Fibroblast of mammary gland (primary cell): ENCODE data around the gene RHOU.

Experiments used
- DNase-seq: peaks from one replicate; pipeline ENCODE4 v3.0.0-alpha.2; 2010; ENCODE audit warnings: low read depth
- H3K4me3 ChIP-seq: 2 replicates; pipeline ENCODE4 v1.5.1; 2011; ENCODE audit warnings: low read depth, mild to moderate bottlenecking, low read length, moderate library complexity; ENCODE audit not compliant: control insufficient read depth
- TF ChIP-seq, protein P1 (sequence below): conservative IDR thresholded peaks from 2 replicates; pipeline ENCODE4 v1.5.1; 2011; ENCODE audit warnings: low read depth, low read length, inconsistent platforms; ENCODE audit not compliant: control insufficient read depth, insufficient read depth

Gene RHOU

DNA sequence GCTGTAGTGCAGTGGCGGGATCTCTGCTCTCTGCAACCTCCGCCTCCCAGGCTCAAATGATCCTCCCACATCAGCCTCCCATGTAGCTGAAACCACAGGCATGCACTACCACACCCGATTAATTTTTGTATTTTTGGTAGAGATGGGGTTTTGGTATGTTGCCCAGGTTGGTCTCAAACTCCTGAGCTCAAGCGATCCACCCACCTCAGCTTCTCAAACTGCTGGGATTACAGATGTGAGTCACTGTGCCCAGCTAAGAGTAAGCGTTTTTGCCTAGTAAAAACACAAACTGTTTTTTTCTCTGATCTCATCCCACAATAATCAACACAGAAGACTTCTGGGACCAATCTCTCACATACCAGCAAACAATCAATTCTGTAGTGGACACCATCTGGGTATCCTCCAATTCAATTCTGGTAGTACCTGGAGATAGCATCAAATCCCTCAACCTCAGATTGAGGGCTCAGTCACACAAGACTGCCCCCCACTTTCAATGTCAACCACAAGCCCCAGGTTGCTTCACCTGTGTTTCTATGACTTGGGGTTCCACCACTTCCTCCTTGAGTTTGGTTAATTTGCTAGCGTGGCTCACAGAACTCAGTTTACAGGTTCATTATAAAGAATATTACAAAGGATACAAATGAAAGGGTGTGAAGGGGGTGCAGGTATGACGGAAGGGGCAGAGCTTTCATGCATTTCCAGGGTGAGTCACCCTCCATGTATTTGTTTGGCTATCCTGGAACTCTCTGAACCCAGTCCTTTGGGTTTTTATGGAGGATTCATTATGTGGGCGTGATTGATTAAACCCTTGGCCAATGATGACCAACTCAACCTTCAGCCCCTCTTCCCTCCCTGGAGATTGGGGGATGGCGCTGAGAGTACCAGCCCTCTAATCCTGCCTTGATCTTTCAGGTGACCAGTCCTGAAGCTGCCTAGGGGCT lies 40.0 kb upstream of the RHOU start:
- no peak overlapping the region for H3K4me3 ChIP-seq
- peak; percentile 37 for DNase-seq
- TF ChIP-seq, protein P1, sequence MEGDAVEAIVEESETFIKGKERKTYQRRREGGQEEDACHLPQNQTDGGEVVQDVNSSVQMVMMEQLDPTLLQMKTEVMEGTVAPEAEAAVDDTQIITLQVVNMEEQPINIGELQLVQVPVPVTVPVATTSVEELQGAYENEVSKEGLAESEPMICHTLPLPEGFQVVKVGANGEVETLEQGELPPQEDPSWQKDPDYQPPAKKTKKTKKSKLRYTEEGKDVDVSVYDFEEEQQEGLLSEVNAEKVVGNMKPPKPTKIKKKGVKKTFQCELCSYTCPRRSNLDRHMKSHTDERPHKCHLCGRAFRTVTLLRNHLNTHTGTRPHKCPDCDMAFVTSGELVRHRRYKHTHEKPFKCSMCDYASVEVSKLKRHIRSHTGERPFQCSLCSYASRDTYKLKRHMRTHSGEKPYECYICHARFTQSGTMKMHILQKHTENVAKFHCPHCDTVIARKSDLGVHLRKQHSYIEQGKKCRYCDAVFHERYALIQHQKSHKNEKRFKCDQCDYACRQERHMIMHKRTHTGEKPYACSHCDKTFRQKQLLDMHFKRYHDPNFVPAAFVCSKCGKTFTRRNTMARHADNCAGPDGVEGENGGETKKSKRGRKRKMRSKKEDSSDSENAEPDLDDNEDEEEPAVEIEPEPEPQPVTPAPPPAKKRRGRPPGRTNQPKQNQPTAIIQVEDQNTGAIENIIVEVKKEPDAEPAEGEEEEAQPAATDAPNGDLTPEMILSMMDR = no peak

- TF ChIP-seq, protein P1 = no peak
These were observed 37.9 kb upstream of the RHOU start for GRCh38 chr1:228697207-228698016.

GRCh38 chr1:228698017-228698329 lies 37.3 kb upstream of the RHOU start:
- DNase-seq = no peak

More at GRCh38 chr1:228697207-228698016, 37.9 kb upstream of the RHOU start:
- no peak overlapping the region for H3K4me3 ChIP-seq
- DNase-seq = peak; percentile 91

DNA sequence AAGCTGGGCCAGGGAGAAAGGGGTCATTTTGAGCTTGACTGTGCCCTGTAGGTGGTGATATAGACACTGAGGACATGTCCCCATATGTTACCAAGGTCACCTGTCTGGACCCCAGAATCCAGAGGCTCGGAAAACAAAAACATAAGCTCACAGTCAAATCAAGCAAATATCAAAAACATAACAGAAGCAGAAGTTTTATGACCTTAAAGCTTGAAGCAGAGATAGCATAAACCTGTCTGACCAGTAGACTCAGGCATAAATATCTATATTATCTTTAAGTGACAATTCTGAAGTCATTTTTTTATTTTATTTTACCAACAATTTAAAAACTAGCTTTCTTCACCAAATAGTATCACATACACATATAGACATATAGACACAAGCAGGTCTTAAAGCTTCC lies 32.8 kb upstream of the RHOU start:
- TF ChIP-seq, protein P1 = no peak
- no peak overlapping the region for H3K4me3 ChIP-seq
- no peak for DNase-seq

More at GRCh38 chr1:228698017-228698329, 37.3 kb upstream of the RHOU start:
- TF ChIP-seq, protein P1 = no peak
- H3K4me3 ChIP-seq = no peak overlapping the region

DNA sequence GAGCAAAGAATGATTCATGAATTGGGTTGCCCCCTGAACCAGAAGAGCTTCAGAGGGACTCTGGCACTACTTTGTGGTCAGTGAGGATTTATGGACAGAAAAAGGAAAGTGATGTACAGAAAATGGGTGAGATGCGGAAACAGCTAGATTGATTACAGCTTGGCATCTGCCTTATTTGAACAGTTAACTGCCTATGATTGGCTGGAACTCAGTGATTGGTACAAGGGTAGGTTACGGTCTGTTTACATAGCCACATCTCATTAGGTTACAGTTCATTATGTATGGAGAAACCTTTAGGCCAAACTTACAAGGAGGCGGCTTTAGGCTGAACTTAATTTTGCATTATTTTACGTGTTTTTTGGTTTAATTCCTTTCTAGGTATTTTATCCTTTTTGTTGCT lies 29.0 kb upstream of the RHOU start:
- H3K4me3 ChIP-seq = no peak overlapping the region
- TF ChIP-seq, protein P1 = no peak
- DNase-seq = no peak

GRCh38 chr1:228717081-228717480 lies 18.2 kb upstream of the RHOU start:
- no peak for DNase-seq
- TF ChIP-seq, protein P1 = no peak
- no peak overlapping the region for H3K4me3 ChIP-seq
